ENCODE results near the gene TMTC4. TPM values are rescaled to one million over a fixed set of nuclear protein-coding genes. Genes with fewer than 3 reads are reported as not detected.

Gene TMTC4
- total RNA-seq, 1 experiment from 2014 or later, result 45.5 TPM

GRCh38 chr13:100714478-100714877 lies 39.9 kb upstream of the TMTC4 start:
- H3K4me1 Mint-ChIP-seq, result no peaks in the 10 kb centered on the region
- H3K4me3 Mint-ChIP-seq, result no peak overlapping the region
- ATAC-seq, result no peak
- CTCF ChIA-PET, result no interaction called here
- no peaks in the 10 kb centered on the region for H3K36me3 Mint-ChIP-seq
- no peak overlapping the region for H3K27ac Mint-ChIP-seq
- H3K27me3 Mint-ChIP-seq (ENCODE audit: low read depth), result no peaks in the 10 kb centered on the region; the same call in 1 of the 2 replicates
- TF ChIP-seq EMX1 (CRISPR knock-in tag; IDR thresholded peaks at IDR 0.05), result no peak
- no peak for TF ChIP-seq JUN (CRISPR knock-in tag; IDR thresholded peaks at IDR 0.05)
- TF ChIP-seq ZNF121 (CRISPR knock-in tag; IDR thresholded peaks at IDR 0.05), result no peak
- no peak for TF ChIP-seq ZMAT4 (CRISPR knock-in tag; IDR thresholded peaks at IDR 0.05)
- DNase-seq (ENCODE audit: low spot score), result no peak
- peaks cover 9% of the 10 kb centered on the region for H3K9me3 Mint-ChIP-seq
- POLR2A ChIA-PET, result no interaction called here

GRCh38 chr13:100710176-100710575 lies 35.6 kb upstream of the TMTC4 start:
- POLR2A ChIA-PET, result no interaction called here
- Mint-ChIP-seq H3K36me3 (no peaks in the 10 kb centered on the region), H3K4me3 (no peak overlapping the region), H3K9me3 (no peaks in the 10 kb centered on the region), H3K27me3 (ENCODE audit: low read depth) (no peaks in the 10 kb centered on the region; the same call in 1 of the 2 replicates), H3K27ac (no peak overlapping the region), H3K4me1 (no peaks in the 10 kb centered on the region)
- DNase-seq (ENCODE audit: low spot score) (no peak), ATAC-seq (no peak)
- TF ChIP-seq USF2 (CRISPR knock-in tag; IDR thresholded peaks at IDR 0.05), result no peak
- no peak for TF ChIP-seq PRDM15 (CRISPR knock-in tag; IDR thresholded peaks at IDR 0.05)
- TF ChIP-seq ZNF232 (CRISPR knock-in tag; IDR thresholded peaks at IDR 0.05), result no peak
- TF ChIP-seq E2F5 (CRISPR knock-in tag; IDR thresholded peaks at IDR 0.05), result no peak
- TF ChIP-seq MYBL2 (CRISPR knock-in tag; IDR thresholded peaks at IDR 0.05), result no peak
- no peak for TF ChIP-seq NR2C2 (CRISPR knock-in tag; IDR thresholded peaks at IDR 0.05)
- TF ChIP-seq CTCF (IDR thresholded peaks at IDR 0.05), result no peak
- no peak for TF ChIP-seq CDX4 (CRISPR knock-in tag; IDR thresholded peaks at IDR 0.05; ENCODE audit: borderline replicate concordance)
- TF ChIP-seq FOXP1 (CRISPR knock-in tag; IDR thresholded peaks at IDR 0.05; ENCODE audit: borderline replicate concordance), result no peak
- TF ChIP-seq ATF2 (CRISPR knock-in tag; IDR thresholded peaks at IDR 0.05; ENCODE audit: borderline replicate concordance, low read depth), result no peak
- TF ChIP-seq SMAD4 (CRISPR knock-in tag; IDR thresholded peaks at IDR 0.05), result no peak
- no peak for TF ChIP-seq NR3C1 (CRISPR knock-in tag; conservative IDR thresholded peaks at IDR 0.05; ENCODE audit: low read depth)
- TF ChIP-seq CBFB (CRISPR knock-in tag; IDR thresholded peaks at IDR 0.05; ENCODE audit: low read depth), result no peak
- TF ChIP-seq OVOL2 (CRISPR knock-in tag; IDR thresholded peaks at IDR 0.05; ENCODE audit: borderline replicate concordance), result no peak
- no peak for TF ChIP-seq ATF6 (CRISPR knock-in tag; IDR thresholded peaks at IDR 0.05)
- TF ChIP-seq EMX1 (CRISPR knock-in tag; IDR thresholded peaks at IDR 0.05), result no peak
- no peak for TF ChIP-seq NFATC4 (CRISPR knock-in tag; IDR thresholded peaks at IDR 0.05)
- TF ChIP-seq ZNF416 (CRISPR knock-in tag; IDR thresholded peaks at IDR 0.05), result no peak
- no peak for TF ChIP-seq HMGXB4 (CRISPR knock-in tag; IDR thresholded peaks at IDR 0.05)
- TF ChIP-seq ZBTB21 (CRISPR knock-in tag; IDR thresholded peaks at IDR 0.05; ENCODE audit: borderline replicate concordance), result no peak
- CTCF ChIA-PET, result no interaction called here
